Stimulated activated CD4-positive, alpha-beta T cell treated with anti-CD3 and anti-CD28 coated beads, Interleukin-1b, Interleukin-23, amount 100 ng/mL, for 24 hours (primary cell): ENCODE results near the gene LRRC26.

Source experiments
- DNase-seq, 4 experiments: peaks; one replicate each; pipeline ENCODE4 v3.0.0-alpha.2; 2020; ENCODE audit warnings: low read depth in 4 of 4, low spot score in 1 of 4

LRRC26 gene

GRCh38 chr9:137168573-137168903, 1.3 kb downstream of the LRRC26 start:
- no peak for DNase-seq

- no peak for DNase-seq
Measured at GRCh38 chr9:137167747-137168572, 1.9 kb downstream of the LRRC26 start.

- DNase-seq = no peak
Measured at GRCh38 chr9:137167277-137167746, 2.5 kb downstream of the LRRC26 start.

GRCh38 chr9:137166380-137167229, 3.2 kb downstream of the LRRC26 start:
- DNase-seq = no peak

- DNase-seq = no peak
Measured at GRCh38 chr9:137165250-137165836, 4.5 kb downstream of the LRRC26 start.

- DNase-seq = no peak
Measured at GRCh38 chr9:137164370-137165249, 5.2 kb downstream of the LRRC26 start.

GRCh38 chr9:137163805-137164204, 6.0 kb downstream of the LRRC26 start:
- DNase-seq = no peak

- DNase-seq = no peak
Measured at GRCh38 chr9:137163365-137163715, 6.5 kb downstream of the LRRC26 start.

- no peak for DNase-seq
Measured at GRCh38 chr9:137162505-137163364, 7.1 kb downstream of the LRRC26 start.

GRCh38 chr9:137161558-137162486, 8.0 kb downstream of the LRRC26 start:
- DNase-seq = no peak

- DNase-seq = no peak
Measured at GRCh38 chr9:137160716-137161557, 8.9 kb downstream of the LRRC26 start.

- DNase-seq = no peak
Measured at GRCh38 chr9:137160054-137160425, 9.8 kb downstream of the LRRC26 start.

- DNase-seq = no peak
Measured at GRCh38 chr9:137159105-137160053, 10.5 kb downstream of the LRRC26 start.

- no peak for DNase-seq
Measured at GRCh38 chr9:137158625-137159024, 11.2 kb downstream of the LRRC26 start.

- no peak for DNase-seq
Measured at GRCh38 chr9:137157618-137158415, 12.0 kb downstream of the LRRC26 start.
